Cardiac muscle cell (in vitro differentiated cells and primary cell): ENCODE data around the gene PCSK4. TPM values are rescaled to one million over a fixed set of nuclear protein-coding genes. Genes with fewer than 3 reads are reported as not detected.

Experiments used
- DNase-seq, 2 donors: peaks; one replicate each; pipeline versions ENCODE4 v3.0.0 to v3.0.0-alpha.2; 2010 to 2017; ENCODE audit warnings: low read depth in 1 of 2, low spot score in 1 of 2
- H3K27ac ChIP-seq: fragments of 200-600 bp; sonication (generic); 2 replicates; pipeline ENCODE4 v1.5.1; 2016
- H3K27me3 ChIP-seq: fragments of 200-600 bp; sonication (generic); 2 replicates; pipeline ENCODE4 v1.6.0; 2016; ENCODE audit warnings: control low read depth
- H3K36me3 ChIP-seq: fragments of 200-600 bp; sonication (generic); 2 replicates; pipeline ENCODE4 v1.5.1; 2016; ENCODE audit warnings: control low read depth
- H3K4me1 ChIP-seq: fragments of 200-600 bp; sonication (generic); 2 replicates; pipeline ENCODE4 v1.8.1; 2017; ENCODE audit warnings: low read depth, mild to moderate bottlenecking, mixed run types
- H3K4me3 ChIP-seq: fragments of 200-600 bp; sonication (generic); 2 replicates; pipeline ENCODE4 v1.5.1; 2016; ENCODE audit warnings: mild to moderate bottlenecking
- H3K9me3 ChIP-seq: fragments of 200-600 bp; sonication (generic); 2 replicates; pipeline ENCODE4 v1.5.1; 2017; ENCODE audit warnings: low read depth, mild to moderate bottlenecking, control low read depth
- CTCF ChIP-seq: IDR thresholded peaks from 2 replicates; pipeline ENCODE4 v1.5.1; 2012; ENCODE audit warnings: low read depth, mild to moderate bottlenecking, low read length
- polyA plus RNA-seq: library from polyadenylated mRNA; unstranded; fragments of >200 nt; fragmentation: Nextera tagmentation; extraction: Ambion mirVana; gene quantifications from 2 replicates; pipeline ENCODE4 v1.2.1, GENCODE V29; 2016
- total RNA-seq: library from RNA; depleted of rRNA; stranded (reverse); fragments of >200 nt; gene quantifications from 2 replicates; pipeline ENCODE4 v1.2.3, GENCODE V29; 2016

The PCSK4 gene
- total and polyA plus RNA-seq, 2 experiments from 2014 or later, result 9.6 to 28.6 TPM

GRCh38 chr19:1488282-1488601 is 1.9 kb downstream of the PCSK4 start:
- H3K4me3 ChIP-seq, result no peak overlapping the region
- H3K27me3 ChIP-seq, result no peaks in the 10 kb centered on the region
- peaks cover 8% of the 10 kb centered on the region for H3K4me1 ChIP-seq
- H3K36me3 ChIP-seq, result no peaks in the 10 kb centered on the region
- H3K9me3 ChIP-seq, result no peaks in the 10 kb centered on the region
- no peak for DNase-seq
- TF ChIP-seq CTCF, result no peak
- H3K27ac ChIP-seq, result no peak overlapping the region

- H3K4me3 ChIP-seq, result no peak overlapping the region
- H3K27me3 ChIP-seq, result no peaks in the 10 kb centered on the region
- no peaks in the 10 kb centered on the region for H3K9me3 ChIP-seq
- no peaks in the 10 kb centered on the region for H3K36me3 ChIP-seq
- DNase-seq, result no peak
- no peak for TF ChIP-seq CTCF
- H3K4me1 ChIP-seq, result peaks cover 5% of the 10 kb centered on the region
- no peak overlapping the region for H3K27ac ChIP-seq
Measured at GRCh38 chr19:1487576-1488281, 2.4 kb downstream of the PCSK4 start.

GRCh38 chr19:1486720-1487575 is 3.2 kb downstream of the PCSK4 start:
- no peak for TF ChIP-seq CTCF
- no peaks in the 10 kb centered on the region for H3K27me3 ChIP-seq
- no peak overlapping the region for H3K4me3 ChIP-seq
- no peaks in the 10 kb centered on the region for H3K9me3 ChIP-seq
- H3K27ac ChIP-seq, result no peak overlapping the region
- no peaks in the 10 kb centered on the region for H3K36me3 ChIP-seq
- DNase-seq, result no peak
- no peaks in the 10 kb centered on the region for H3K4me1 ChIP-seq

- no peak for DNase-seq
- H3K4me1 ChIP-seq, result peaks cover 5% of the 10 kb centered on the region
- H3K27ac ChIP-seq, result no peak overlapping the region
- H3K27me3 ChIP-seq, result no peaks in the 10 kb centered on the region
- H3K36me3 ChIP-seq, result no peaks in the 10 kb centered on the region
- H3K9me3 ChIP-seq, result no peaks in the 10 kb centered on the region
- TF ChIP-seq CTCF, result no peak
- no peak overlapping the region for H3K4me3 ChIP-seq
Measured at GRCh38 chr19:1483979-1484428, 6.1 kb downstream of the PCSK4 start.

- Histone ChIP-seq H3K4me3 (no peak overlapping the region), H3K4me1 (peaks cover 5% of the 10 kb centered on the region), H3K27me3 (no peaks in the 10 kb centered on the region), H3K27ac (no peak overlapping the region), H3K36me3 (no peaks in the 10 kb centered on the region), H3K9me3 (no peaks in the 10 kb centered on the region)
- TF ChIP-seq CTCF, result no peak
- DNase-seq, result no peak
Measured at GRCh38 chr19:1483131-1483978, 6.8 kb downstream of the PCSK4 start.
